Panc1 (cell line): ENCODE results near the gene RIPPLY3. TPM values are rescaled to one million over a fixed set of nuclear protein-coding genes. Genes with fewer than 3 reads are reported as not detected.

Experiments
- ATAC-seq: fragments of 200-7000 bp; cut with Tn5 transposase; 2 replicates; pipeline ENCODE4 v1.9.1; 2020; ENCODE audit warnings: mild to moderate bottlenecking, moderate library complexity
- BruUV-seq: library from RNA; stranded (reverse); fragments of 400-500 nt; replicated peaks from 2 replicates; lab custom pipeline; 2021; lab: Mats Ljungman, UMichigan
- CTCF ChIA-PET: fragments of 300-600 bp; sonication (Branson Sonifier 250); formaldehyde crosslinking; loops from one replicate; lab custom pipeline; 2022; ENCODE audit warnings: antibody characterized with exemption; lab: Charles Lee
- POLR2A ChIA-PET: fragments of 300-600 bp; sonication (Branson Sonifier 250); formaldehyde crosslinking; loops from one replicate; lab custom pipeline; 2022; ENCODE audit warnings: antibody characterized with exemption; lab: Charles Lee
- DNase-seq: peaks from one replicate; pipeline ENCODE4 v3.0.0-alpha.2; 2010; ENCODE audit warnings: low read depth, low spot score
- H3K27ac ChIP-seq: 2 replicates; pipeline ENCODE4 v1.5.1; 2011; ENCODE audit warnings: mild to moderate bottlenecking, low read length, inconsistent platforms
- H3K27me3 ChIP-seq: fragments of 200-500 bp; sonication (Bioruptor generic); 2 replicates; pipeline ENCODE4 v1.6.0; 2014; ENCODE audit warnings: low read length, inconsistent platforms; ENCODE audit not compliant: control insufficient read depth, insufficient read depth
- H3K36me3 ChIP-seq: fragments of 200-500 bp; sonication (Bioruptor generic); 2 replicates; pipeline ENCODE4 v1.5.1; 2014; ENCODE audit warnings: inconsistent platforms, mild to moderate bottlenecking, low read length, moderate library complexity; ENCODE audit not compliant: control insufficient read depth, insufficient read depth
- H3K4me1 ChIP-seq: 2 replicates; pipeline ENCODE4 v1.5.1; 2011; ENCODE audit warnings: inconsistent platforms, mild to moderate bottlenecking, low read length, moderate library complexity; ENCODE audit not compliant: control insufficient read depth, insufficient read depth
- H3K4me3 ChIP-seq, 2 experiments: 2 replicates each; pipeline ENCODE4 v1.5.1; 2011 to 2012; ENCODE audit warnings: low read depth in 2 of 2, low read length in 2 of 2, mild to moderate bottlenecking in 2 of 2, inconsistent platforms in 1 of 2, moderate library complexity in 1 of 2
- H3K9me3 ChIP-seq: fragments of 200-500 bp; sonication (Bioruptor generic); 2 replicates; pipeline ENCODE4 v1.5.1; 2014; ENCODE audit warnings: low read depth, mild to moderate bottlenecking, inconsistent platforms, low read length, moderate library complexity; ENCODE audit not compliant: control insufficient read depth, insufficient read depth
- POLR2AphosphoS5 ChIP-seq: IDR thresholded peaks from 2 replicates; pipeline ENCODE4 v1.6.1; 2012; ENCODE audit warnings: mild to moderate bottlenecking, low read depth, low read length, moderate library complexity
- SIN3A ChIP-seq: IDR thresholded peaks from 2 replicates; pipeline ENCODE4 v1.6.1; 2012; ENCODE audit warnings: low read depth, mild to moderate bottlenecking, low read length, moderate library complexity, borderline replicate concordance; ENCODE audit not compliant: insufficient read depth
- TCF7L2 ChIP-seq: IDR thresholded peaks from 2 replicates; pipeline ENCODE4 v1.6.1; 2011; ENCODE audit warnings: mild to moderate bottlenecking, low read depth, low read length, inconsistent platforms
- in situ Hi-C: cut with HindIII; loops from 2 replicates; pipeline ENCODE4 v1.10.0; 2016; ENCODE audit warnings: low sequenced_read_pairs, low pct_unique_long_range_greater_than_20kb
- intact Hi-C: fragments of 100-400 bp; cut with micrococcal nuclease; formaldehyde crosslinking; loops from one replicate; pipeline ENCODE4 v1.10.0; 2022; ENCODE audit not compliant: unreplicated experiment
- total RNA-seq: library from RNA; stranded (reverse); gene quantifications from one replicate; pipeline ENCODE4 v1.2.1, GENCODE V29; 2021; ENCODE audit not compliant: unreplicated experiment
- TF ChIP-seq, protein P1 (sequence below), 2 experiments: IDR thresholded peaks; 2 replicates each; pipeline ENCODE4 v1.6.1; 2011 to 2012; ENCODE audit warnings: low read depth in 2 of 2, control low read depth in 1 of 2, low read length in 1 of 2, mild to moderate bottlenecking in 1 of 2, moderate library complexity in 1 of 2; ENCODE audit not compliant: insufficient read depth in 1 of 2
- TF ChIP-seq, protein P2 (sequence below): fragments of 450-650 bp; IDR thresholded peaks from 2 replicates; pipeline ENCODE4 v1.5.1; 2017; ENCODE audit warnings: mild to moderate bottlenecking

The RIPPLY3 gene
- total RNA-seq, 1 experiment from 2014 or later, result 1.2 TPM

DNA sequence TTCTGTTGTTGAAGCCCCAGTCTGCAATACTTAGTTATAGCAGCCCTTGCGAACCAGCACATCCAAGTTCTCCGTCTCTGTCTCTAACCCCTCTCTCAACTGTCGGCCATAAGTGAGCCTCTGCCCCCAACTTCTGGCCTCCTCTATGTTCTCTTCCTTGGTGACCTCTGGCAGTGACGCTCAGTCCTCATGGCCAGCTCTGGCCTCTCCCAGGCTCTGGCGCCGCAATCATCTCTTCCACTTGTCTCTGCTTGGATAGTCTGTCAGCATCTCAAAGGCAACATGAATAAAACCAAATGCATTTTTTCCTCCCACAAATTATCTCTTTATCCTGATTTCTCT, 31.7 kb upstream of the RIPPLY3 start:
- no TSS peak for BruUV-seq
- Histone ChIP-seq H3K4me1 (peaks cover 11% of the 10 kb centered on the region), H3K27ac (no peak overlapping the region), H3K36me3 (no peaks in the 10 kb centered on the region), H3K4me3 (no peak overlapping the region), H3K9me3 (no peaks in the 10 kb centered on the region), H3K27me3 (no peaks in the 10 kb centered on the region)
- TF ChIP-seq TCF7L2 (no peak), SIN3A (no peak), POLR2AphosphoS5 (no peak)
- TF ChIP-seq, protein P1, sequence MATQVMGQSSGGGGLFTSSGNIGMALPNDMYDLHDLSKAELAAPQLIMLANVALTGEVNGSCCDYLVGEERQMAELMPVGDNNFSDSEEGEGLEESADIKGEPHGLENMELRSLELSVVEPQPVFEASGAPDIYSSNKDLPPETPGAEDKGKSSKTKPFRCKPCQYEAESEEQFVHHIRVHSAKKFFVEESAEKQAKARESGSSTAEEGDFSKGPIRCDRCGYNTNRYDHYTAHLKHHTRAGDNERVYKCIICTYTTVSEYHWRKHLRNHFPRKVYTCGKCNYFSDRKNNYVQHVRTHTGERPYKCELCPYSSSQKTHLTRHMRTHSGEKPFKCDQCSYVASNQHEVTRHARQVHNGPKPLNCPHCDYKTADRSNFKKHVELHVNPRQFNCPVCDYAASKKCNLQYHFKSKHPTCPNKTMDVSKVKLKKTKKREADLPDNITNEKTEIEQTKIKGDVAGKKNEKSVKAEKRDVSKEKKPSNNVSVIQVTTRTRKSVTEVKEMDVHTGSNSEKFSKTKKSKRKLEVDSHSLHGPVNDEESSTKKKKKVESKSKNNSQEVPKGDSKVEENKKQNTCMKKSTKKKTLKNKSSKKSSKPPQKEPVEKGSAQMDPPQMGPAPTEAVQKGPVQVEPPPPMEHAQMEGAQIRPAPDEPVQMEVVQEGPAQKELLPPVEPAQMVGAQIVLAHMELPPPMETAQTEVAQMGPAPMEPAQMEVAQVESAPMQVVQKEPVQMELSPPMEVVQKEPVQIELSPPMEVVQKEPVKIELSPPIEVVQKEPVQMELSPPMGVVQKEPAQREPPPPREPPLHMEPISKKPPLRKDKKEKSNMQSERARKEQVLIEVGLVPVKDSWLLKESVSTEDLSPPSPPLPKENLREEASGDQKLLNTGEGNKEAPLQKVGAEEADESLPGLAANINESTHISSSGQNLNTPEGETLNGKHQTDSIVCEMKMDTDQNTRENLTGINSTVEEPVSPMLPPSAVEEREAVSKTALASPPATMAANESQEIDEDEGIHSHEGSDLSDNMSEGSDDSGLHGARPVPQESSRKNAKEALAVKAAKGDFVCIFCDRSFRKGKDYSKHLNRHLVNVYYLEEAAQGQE (IDR thresholded peaks at IDR 0.05; ENCODE audit: insufficient read depth in 1 of 2, low read depth in 2 of 2, low read length in 1 of 2), result no peak
- TF ChIP-seq, protein P2, sequence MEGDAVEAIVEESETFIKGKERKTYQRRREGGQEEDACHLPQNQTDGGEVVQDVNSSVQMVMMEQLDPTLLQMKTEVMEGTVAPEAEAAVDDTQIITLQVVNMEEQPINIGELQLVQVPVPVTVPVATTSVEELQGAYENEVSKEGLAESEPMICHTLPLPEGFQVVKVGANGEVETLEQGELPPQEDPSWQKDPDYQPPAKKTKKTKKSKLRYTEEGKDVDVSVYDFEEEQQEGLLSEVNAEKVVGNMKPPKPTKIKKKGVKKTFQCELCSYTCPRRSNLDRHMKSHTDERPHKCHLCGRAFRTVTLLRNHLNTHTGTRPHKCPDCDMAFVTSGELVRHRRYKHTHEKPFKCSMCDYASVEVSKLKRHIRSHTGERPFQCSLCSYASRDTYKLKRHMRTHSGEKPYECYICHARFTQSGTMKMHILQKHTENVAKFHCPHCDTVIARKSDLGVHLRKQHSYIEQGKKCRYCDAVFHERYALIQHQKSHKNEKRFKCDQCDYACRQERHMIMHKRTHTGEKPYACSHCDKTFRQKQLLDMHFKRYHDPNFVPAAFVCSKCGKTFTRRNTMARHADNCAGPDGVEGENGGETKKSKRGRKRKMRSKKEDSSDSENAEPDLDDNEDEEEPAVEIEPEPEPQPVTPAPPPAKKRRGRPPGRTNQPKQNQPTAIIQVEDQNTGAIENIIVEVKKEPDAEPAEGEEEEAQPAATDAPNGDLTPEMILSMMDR, result no peak
- ATAC-seq, result no peak
- no peak for DNase-seq
- POLR2A ChIA-PET, result interaction anchor here (0.6 kb wide), 1 partner anchor 328 kb away, joined by 5 read pairs; no protein-coding TSS in a partner anchor
- in situ Hi-C loops (no loop called here), intact Hi-C loops (no loop called here)
- CTCF ChIA-PET, result no interaction called here

DNA sequence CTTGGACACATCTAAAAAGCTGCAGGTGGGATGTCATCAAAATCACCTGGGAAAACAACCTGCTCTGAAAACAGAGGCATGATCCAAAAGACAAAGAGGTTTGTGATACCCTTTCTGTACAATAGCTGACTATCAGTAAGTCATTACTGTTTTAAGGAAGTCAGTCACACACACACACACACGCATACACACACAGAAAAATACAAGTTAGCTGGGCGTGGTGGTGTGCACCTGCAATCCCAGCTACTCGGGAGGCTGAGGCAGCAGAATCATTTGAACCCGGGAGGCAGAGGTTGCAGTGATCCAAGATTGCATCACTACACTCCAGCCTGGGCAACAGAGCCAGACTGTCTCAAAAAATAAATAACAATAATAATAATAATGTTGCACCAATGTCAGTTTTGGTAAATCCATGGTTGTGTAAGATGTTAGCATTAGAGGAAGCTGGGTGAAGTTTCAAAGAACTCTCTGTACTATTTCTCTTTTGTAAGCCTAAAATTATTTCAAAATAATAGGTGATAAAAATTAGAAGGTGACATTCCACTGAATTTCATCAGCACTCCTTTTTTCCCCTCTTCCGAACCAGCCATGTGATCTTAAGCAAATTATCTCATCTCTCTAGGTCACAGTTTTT, 30.2 kb upstream of the RIPPLY3 start:
- intact Hi-C loops, result no loop called here
- no TSS peak for BruUV-seq
- H3K27ac ChIP-seq, result no peak overlapping the region
- no peaks in the 10 kb centered on the region for H3K36me3 ChIP-seq
- no peak for TF ChIP-seq TCF7L2
- TF ChIP-seq, protein P1 (IDR thresholded peaks at IDR 0.05; ENCODE audit: insufficient read depth in 1 of 2, low read depth in 2 of 2, low read length in 1 of 2), result no peak
- no peak for TF ChIP-seq POLR2AphosphoS5
- TF ChIP-seq, protein P2, result no peak
- no peak for TF ChIP-seq SIN3A
- H3K27me3 ChIP-seq, result no peaks in the 10 kb centered on the region
- no peak overlapping the region for H3K4me3 ChIP-seq
- peaks cover 14% of the 10 kb centered on the region for H3K4me1 ChIP-seq
- no peaks in the 10 kb centered on the region for H3K9me3 ChIP-seq
- DNase-seq (no peak), ATAC-seq (no peak)
- in situ Hi-C loops, result no loop called here
- ChIA-PET POLR2A (interaction anchor here (0.6 kb wide), 1 partner anchor 18 kb away, joined by 4 read pairs; no protein-coding TSS in a partner anchor), CTCF (interaction anchor here (0.6 to 1.2 kb wide), 3 partner anchors 13 to 99 kb away, joined by 3 to 4 read pairs (median 3); no protein-coding TSS in a partner anchor)
